Epithelial cell of esophagus (primary cell): Measurements from ENCODE around the gene NOP58.
A peak's percentile ranks its signal among the peaks of the same experiment; 100 is the strongest.
"Not testable (repeated sequence)": the region's sequence is repeated elsewhere in the genome, so short reads cannot be mapped to it uniquely, and the experiment has no call there.

ENCODE experiments used
- DNase-seq: peaks from one replicate; pipeline ENCODE4 v3.0.0; 2010; ENCODE audit warnings: low read depth
- H3K4me3 ChIP-seq: 2 replicates; pipeline ENCODE4 v1.5.1; 2011; ENCODE audit warnings: mild to moderate bottlenecking, low read length, control low read depth
- CTCF ChIP-seq: IDR thresholded peaks from 2 replicates; pipeline ENCODE4 v1.5.1; 2011; ENCODE audit warnings: low read depth, mild to moderate bottlenecking, low read length, control low read depth, inconsistent platforms; ENCODE audit not compliant: insufficient read depth; ENCODE audit errors: missing control alignments

The NOP58 gene

DNA sequence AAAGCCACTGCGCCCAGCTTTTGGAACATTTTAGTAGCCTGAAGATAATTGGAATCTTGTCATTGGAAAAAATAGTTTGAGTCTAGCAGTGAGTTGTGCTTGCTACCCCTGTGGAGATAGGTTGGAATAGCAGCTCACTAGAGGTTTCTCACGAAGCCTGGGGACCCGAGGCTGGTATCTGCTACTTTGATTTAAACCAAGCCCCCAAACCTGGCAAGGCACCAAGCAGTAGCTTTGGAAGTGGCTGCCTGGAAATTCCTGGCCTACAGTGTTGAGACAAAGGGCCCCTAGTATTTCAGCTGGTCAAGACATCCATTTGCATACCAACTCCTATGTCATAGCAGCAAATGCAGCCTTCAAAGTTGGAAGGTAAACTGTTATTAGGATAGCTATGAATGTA lies 42.1 kb downstream of the NOP58 start:
- DNase-seq, result no peak
- no peak overlapping the region for H3K4me3 ChIP-seq
- TF ChIP-seq CTCF, result no peak

DNA sequence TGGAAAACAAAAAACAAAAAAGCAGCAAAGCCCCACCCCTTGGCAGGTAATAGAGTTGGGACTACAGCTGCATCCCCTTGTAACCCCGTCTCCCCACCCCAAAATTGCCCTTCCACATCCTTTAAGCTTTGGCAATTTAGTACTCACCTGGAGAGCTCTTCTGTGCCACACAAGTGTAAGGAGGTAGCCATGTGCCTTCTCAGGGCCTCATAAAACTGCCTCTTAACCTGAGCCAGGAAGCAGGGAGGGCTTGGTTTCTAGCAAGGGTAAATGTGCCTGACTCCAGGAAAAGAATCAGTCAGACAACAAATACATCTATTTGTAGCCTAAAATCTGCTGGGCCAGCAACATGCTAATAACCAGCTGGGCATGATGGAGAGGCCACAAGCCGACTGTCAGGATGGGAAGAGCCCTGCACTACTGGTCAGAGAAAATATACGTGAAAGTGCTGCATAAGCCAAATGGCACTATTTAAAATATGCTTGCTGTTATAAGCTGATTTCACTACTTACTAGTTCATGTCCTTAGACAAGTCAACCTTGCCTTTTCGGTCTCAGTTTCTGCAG lies 46.3 kb downstream of the NOP58 start:
- H3K4me3 ChIP-seq, result no peak overlapping the region
- no peak for TF ChIP-seq CTCF
- DNase-seq, result no peak

DNA sequence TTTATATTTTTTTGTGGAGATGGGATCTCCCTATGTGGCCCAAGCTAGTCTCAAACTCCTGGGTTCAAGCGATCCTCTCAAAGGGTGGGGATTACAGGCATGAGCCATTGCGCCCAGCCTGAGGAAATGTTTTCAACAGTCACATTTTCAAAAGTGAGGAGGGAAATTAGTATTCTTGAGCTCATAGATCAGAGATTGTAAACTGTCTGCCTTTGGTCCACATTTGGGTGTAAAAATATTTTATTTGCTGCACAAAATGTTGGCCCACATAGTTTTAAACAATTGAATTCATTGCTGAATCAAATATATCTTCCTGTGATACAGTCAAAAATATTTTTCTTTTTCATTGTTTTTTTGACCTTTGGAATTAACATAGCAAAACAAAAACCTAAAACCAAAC lies 48.6 kb downstream of the NOP58 start:
- DNase-seq, result no peak
- TF ChIP-seq CTCF, result no peak
- no peak overlapping the region for H3K4me3 ChIP-seq

- peak; percentile 58 for DNase-seq
- no peak overlapping the region for H3K4me3 ChIP-seq
- TF ChIP-seq CTCF, result no peak
These were observed 51.7 kb downstream of the NOP58 start for GRCh38 chr2:202317080-202317857.

DNA sequence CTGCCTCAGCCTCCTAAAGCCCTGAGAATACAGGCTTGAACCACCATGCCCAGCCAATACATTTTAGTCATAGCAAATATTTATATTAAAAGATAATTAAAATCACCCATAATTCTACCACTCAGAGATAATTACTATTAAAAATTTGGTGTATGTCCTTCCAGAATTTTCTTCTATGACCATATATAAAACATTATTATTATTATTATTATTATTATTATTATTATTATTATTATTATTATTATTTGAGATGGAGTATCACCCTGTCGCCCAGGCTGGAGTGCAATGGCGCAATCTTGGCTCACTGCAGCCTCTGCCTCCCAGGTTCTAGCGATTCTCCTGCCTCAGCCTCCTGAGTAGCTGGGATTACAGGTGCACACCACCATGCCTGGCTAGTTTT lies 54.8 kb downstream of the NOP58 start:
- DNase-seq, H3K4me3 ChIP-seq: not testable (repeated sequence)

DNA sequence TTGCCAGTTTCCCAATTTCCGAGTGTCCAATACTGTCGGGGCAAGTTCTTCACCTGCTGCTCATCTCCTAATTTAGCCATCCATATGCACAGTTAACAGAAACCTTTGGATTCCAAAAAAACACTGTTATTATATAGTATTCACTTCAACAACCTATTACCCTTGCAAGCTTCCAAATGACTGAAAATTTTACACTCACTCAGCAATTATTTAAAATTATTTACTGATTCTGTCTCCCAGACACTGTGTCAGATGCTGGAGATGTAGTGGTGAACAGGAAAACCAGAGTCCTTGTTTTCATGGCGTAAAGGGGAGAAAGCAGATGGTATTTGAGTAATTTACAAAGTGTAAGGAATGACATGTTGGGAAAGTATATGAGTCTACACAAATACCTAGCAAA lies 56.9 kb downstream of the NOP58 start:
- TF ChIP-seq CTCF, result no peak
- H3K4me3 ChIP-seq, result no peak overlapping the region
- DNase-seq, result no peak

DNA sequence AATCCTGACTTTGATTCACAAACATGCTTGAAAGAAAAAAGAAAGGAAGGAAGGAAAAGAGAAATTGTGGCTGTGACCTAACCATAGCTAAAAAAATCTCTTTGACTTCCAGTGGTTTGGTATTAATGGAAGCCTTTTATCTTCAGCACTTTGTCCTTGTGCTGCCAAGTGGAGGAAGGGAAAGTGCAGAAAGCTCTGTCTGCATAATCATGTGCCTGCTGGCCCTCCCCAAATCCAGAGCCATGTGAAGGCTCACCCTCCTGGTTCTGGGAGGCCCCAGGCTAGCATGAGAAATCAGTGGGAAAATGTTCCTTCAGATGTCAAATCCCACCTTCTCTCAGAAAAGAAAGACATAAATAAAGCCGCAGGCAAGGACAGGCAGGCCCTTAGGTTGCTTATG lies 62.3 kb downstream of the NOP58 start:
- no peak for DNase-seq
- H3K4me3 ChIP-seq, result no peak overlapping the region
- TF ChIP-seq CTCF, result no peak
